Eye (tissue), 1 donor: ENCODE measurements around the gene SSRP1.
"Not testable (repeated sequence)": the region's sequence is repeated elsewhere in the genome, so short reads cannot be mapped to it uniquely, and the experiment has no call there.

ENCODE experiments used
- DNase-seq: peaks from one replicate; pipeline ENCODE4 v3.0.0-alpha.2; 2015

SSRP1 gene

DNA sequence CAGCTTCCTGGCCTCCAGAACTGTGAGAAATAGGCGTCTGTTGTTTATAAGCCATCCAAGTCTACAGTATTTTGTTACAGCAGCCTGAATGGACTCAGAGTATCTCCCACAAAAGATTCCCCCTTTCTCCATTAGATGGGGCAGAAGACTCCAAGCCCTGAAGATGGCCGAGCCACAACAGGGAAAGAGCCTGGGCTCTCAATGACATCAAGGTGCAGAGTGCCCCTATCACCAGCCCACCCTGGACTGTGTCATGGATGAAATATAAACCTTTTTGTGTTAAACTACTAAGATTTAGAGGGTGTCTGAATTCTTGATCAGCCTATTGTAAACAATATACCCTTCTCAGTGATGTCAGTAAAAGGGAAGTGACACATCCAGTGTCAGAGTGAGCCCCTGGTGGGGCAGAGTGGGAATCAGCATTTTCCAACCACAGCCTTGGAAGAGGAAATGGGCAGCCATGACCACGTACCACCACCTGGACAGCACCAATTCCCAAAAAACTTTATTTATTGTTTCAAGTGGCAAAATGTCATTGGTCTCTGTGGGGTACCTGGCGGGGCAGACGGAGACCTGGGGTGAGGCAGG, 36.4 kb downstream of the SSRP1 start:
- DNase-seq: no peak

DNA sequence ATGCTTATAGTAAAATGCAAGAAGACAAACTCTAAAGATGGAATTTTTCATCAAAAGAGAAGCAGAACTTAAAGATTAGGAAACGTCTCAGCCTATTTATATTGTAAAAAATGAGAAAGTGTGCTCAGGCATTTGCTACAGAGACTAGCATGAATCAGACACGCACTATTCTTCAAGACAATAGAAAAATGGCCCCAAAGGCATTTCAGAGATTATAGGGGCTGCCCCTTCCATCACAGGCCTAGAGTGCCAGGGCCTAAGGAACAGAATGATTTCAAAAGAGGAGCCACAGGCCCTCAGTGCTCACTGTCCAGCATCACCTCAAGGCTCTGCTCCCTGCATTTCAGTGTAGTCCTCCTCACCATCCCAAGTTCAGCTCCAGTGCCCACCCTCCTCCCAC, 38.5 kb downstream of the SSRP1 start:
- no peak for DNase-seq

DNA sequence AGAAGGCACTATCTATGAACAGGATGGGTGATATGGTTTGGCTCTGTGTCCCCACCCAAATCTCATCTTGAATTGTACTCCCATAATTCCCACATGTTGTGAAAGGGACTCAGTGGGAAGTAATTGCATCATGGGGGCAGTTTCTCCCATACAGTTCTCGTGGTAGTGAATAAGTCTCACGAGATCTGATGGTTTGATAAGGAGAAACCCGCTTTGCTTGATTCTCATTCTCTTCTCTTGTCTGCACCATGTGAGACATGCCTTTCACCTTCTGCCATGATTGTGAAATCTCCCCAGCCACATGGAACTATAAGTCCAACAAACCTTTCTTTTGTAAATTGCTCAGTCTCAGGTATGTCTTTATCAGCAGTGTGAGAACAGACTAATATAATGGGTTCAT, 39.5 kb downstream of the SSRP1 start:
- not testable (repeated sequence) for DNase-seq

- peak; percentile 56 for DNase-seq
These were observed 41.2 kb downstream of the SSRP1 start for GRCh38 chr11:57294225-57295131.

- DNase-seq: no peak
These were observed 45.4 kb downstream of the SSRP1 start for GRCh38 chr11:57290288-57290687.

DNA sequence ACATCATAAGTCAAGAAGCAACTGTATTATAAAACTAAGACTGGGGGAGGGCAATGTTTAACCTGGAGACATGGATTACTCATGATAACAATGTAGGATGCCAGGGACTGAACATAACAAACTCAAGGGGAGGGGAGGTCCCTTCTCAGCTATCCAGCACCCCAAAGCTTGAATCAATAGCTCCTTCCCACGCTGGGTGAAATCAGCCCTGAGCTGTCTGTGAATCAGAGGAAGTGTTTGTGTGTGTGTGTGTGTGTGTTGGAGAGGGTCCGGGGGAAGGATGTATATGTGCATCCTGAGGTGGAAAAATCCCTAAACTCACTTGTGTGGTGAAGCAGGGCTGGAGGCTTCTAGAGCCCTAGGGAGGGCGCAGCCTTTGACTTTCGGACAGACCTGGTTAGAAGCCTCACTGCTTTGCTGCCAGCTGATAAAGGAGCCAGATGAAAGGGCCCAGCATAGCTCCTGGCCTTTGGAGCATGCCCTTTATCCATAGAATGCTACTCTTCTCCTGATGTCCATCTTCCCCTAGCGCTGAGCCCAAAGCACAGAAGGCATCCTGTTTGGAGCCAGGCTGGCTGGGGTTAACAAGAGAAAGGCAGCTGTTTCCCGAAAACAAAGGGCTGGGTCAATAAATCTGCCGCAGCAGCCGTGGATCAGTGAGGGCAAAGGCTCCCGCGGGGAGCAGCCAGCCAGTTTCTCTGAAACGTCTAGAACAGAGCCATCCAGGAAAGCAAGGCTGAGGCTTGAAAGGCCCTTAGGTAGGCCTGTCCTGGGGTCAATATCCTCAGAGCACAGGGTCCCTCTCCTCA, 46.7 kb downstream of the SSRP1 start:
- DNase-seq: peak; percentile 76

DNA sequence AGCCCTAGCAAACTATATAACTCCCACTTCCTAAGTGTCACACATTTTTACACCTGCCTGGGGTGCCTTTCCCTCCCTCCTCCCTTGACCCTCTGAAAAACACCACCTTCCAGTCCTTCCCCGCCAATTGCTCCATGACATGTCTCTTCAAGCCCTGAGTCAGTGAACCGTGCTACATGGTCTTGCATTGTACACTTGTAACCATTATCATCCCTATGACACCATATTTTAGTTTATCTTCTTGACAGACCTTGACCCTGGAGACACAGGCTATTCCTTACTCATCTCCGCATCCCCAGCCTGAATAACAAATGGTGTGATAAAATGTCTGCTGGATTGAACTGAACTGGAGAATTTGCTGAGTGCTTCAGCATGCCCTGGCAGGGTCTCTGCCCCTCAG, 47.8 kb downstream of the SSRP1 start:
- no peak for DNase-seq

- no peak for DNase-seq
These were observed 52.3 kb downstream of the SSRP1 start for GRCh38 chr11:57283231-57283990.

GRCh38 chr11:57281546-57281945, 54.1 kb downstream of the SSRP1 start:
- DNase-seq: not testable (repeated sequence)

GRCh38 chr11:57279116-57279515, 56.6 kb downstream of the SSRP1 start:
- no peak for DNase-seq

DNA sequence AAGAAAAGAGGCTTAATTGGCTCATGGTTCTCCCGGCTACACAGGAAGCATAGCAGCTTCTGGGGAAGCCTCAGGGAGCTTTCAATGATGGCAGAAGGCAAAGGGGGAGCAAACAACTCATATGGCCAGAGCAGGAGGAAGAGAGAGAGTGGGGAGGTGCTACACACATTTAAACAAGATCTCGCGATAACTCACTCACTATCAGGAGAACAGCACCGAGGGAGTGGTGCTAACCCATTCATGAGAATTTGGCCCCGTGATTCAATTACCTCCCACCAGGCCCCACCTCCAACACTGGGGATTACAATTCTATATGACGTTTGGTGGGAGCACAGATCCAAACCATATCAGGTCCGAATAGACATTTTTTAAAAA, 57.0 kb downstream of the SSRP1 start:
- no peak for DNase-seq

DNA sequence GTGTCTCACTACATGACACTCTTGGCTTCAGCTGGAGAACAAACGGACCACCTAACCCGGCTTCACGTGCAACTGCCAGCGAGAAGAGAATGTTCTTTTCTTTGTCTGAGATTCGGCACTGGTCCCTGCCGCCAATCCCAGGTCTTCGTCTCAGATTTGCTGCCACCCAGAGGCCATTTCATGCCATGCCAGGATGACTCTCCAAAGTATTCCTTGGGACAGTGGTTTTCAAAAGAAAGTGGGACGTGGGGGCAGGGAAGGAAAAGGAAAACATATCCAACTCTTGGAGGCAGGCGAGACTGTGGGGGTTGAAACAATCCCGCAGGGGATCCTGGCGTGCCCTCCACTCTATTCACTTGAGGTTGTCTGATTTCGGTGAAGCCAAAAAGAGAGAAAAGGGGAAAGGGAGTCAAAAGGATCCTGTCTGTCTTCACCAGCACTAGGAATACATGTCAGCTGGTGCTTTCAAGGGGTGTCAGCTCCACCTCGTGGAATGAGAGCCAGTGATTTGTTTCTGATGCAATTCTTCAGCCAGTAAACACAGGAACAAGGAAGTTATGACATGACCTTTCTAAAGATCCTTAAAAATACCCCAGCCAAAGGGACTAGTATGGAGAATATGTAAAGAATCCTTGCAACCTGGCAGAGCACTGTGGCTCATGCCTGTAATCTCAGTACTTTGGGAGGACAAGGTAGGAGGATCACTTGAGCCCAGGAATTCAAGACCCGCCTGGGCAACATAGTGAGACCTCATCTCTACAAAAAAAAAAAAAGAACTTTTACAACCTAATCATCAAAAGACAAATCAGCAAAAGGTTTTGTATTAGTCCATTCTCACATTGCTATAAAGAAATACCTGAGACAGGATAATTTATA, 57.6 kb downstream of the SSRP1 start:
- peak; percentile 89 for DNase-seq

DNA sequence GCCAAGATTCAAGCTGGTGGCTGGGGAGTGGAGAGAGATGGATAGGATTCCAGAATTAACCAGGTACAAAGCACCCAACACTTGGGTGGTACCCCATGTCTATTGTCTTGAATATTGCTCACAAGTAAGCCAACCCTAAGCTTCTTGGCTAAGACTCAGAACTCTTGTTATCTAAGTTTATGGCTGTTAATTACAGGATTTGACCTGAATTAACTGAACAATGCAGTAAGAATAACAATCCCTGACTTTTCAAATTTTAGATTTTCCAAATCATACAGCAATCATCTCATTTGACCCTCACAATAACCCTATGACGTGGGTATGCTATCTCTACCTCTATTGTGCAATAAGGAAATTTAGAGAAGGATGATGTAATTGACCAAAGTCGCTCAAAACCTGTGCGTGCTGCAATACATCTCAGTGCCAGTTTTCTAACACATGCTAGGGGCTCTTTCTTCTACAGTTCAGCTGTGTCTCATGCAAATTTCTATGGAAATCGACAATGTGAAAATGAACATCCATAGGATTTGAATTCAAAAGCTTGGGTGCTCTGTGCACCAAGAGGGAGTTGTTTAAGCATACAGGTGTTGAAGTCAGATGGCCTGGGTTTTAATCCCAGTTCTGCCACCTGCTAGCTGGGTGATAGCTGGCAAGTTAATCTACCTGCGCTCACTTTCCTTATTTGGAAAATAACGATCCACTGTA, 58.6 kb downstream of the SSRP1 start:
- no peak for DNase-seq

GRCh38 chr11:57276169-57276970, 59.3 kb downstream of the SSRP1 start:
- no peak for DNase-seq
